AG04450 (cell line): ENCODE measurements around the gene PSMB11. TPM values are rescaled to one million over a fixed set of nuclear protein-coding genes. Genes with fewer than 3 reads are reported as not detected.

Experiments
- CTCF ChIA-PET: fragments of 300-600, 350-600 bp; formaldehyde crosslinking; extraction: SDS; loops from one replicate; lab custom pipeline; 2022; ENCODE audit warnings: antibody characterized with exemption, inconsistent platforms; lab: Charles Lee
- POLR2A ChIA-PET: fragments of 350-600 bp; formaldehyde crosslinking; extraction: SDS; loops from one replicate; lab custom pipeline; 2021; ENCODE audit warnings: antibody characterized with exemption, inconsistent platforms; lab: Yijun Ruan, JAX
- DNase-seq: peaks from one replicate; pipeline ENCODE4 v3.0.0-alpha.2; 2011; ENCODE audit warnings: low read depth, low spot score
- H3K27ac ChIP-seq: one replicate; pipeline ENCODE4 v1.5.1; 2012; ENCODE audit warnings: low read depth, low read length, control low read depth
- H3K27me3 ChIP-seq: one replicate; pipeline ENCODE4 v1.6.0; 2012; ENCODE audit warnings: low read length; ENCODE audit not compliant: control insufficient read depth, insufficient read depth
- H3K4me3 ChIP-seq: 2 replicates; pipeline ENCODE4 v1.5.1; 2011; ENCODE audit warnings: mild to moderate bottlenecking, low read depth, low read length, control low read depth
- H3K9me3 ChIP-seq: 2 replicates; pipeline ENCODE4 v1.5.1; 2012; ENCODE audit warnings: low read length; ENCODE audit not compliant: control insufficient read depth, insufficient read depth
- polyA plus RNA-seq: library from polyadenylated mRNA; depleted of rRNA; stranded (reverse); fragments of >200 nt; gene quantifications from 2 replicates; pipeline ENCODE4 v1.2.3, GENCODE V29; 2011
- TF ChIP-seq, protein P1 (sequence below): IDR thresholded peaks from 2 replicates; pipeline ENCODE4 v1.5.1; 2011; ENCODE audit warnings: low read depth, low read length, control low read depth, inconsistent platforms

The PSMB11 gene
- polyA plus RNA-seq, 1 experiment: not detected

DNA sequence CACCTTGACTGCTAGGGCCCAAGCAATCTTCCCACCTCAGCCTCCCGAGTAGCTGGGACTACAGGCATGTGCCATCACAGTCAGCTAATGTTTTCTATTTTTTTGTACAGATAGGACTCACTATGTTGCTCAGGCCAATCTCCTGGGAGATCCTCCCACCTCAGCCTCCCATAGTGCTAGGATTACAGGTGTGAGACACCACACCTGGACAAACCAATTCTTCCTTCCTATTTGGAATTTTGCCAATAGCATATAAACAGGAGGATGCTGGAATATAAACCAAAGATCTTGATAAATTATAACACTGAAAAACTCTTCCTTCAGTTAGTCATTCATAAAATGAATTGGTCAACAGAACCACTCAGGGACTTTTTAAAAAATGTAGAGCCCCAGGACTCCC, 44.6 kb downstream of the PSMB11 start:
- H3K27me3 ChIP-seq: no peaks in the 10 kb centered on the region
- no peak overlapping the region for H3K27ac ChIP-seq
- TF ChIP-seq, protein P1, sequence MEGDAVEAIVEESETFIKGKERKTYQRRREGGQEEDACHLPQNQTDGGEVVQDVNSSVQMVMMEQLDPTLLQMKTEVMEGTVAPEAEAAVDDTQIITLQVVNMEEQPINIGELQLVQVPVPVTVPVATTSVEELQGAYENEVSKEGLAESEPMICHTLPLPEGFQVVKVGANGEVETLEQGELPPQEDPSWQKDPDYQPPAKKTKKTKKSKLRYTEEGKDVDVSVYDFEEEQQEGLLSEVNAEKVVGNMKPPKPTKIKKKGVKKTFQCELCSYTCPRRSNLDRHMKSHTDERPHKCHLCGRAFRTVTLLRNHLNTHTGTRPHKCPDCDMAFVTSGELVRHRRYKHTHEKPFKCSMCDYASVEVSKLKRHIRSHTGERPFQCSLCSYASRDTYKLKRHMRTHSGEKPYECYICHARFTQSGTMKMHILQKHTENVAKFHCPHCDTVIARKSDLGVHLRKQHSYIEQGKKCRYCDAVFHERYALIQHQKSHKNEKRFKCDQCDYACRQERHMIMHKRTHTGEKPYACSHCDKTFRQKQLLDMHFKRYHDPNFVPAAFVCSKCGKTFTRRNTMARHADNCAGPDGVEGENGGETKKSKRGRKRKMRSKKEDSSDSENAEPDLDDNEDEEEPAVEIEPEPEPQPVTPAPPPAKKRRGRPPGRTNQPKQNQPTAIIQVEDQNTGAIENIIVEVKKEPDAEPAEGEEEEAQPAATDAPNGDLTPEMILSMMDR: no peak
- ChIA-PET CTCF (interaction anchor here (1.0 to 17.2 kb wide), 4 partner anchors 9 to 29 kb away, joined by 3 to 317 read pairs (median 48); partner anchors contain the start of genes ACIN1 and C14orf119), POLR2A (no interaction called here)
- no peak for DNase-seq
- H3K4me3 ChIP-seq: no peak overlapping the region
- no peaks in the 10 kb centered on the region for H3K9me3 ChIP-seq

DNA sequence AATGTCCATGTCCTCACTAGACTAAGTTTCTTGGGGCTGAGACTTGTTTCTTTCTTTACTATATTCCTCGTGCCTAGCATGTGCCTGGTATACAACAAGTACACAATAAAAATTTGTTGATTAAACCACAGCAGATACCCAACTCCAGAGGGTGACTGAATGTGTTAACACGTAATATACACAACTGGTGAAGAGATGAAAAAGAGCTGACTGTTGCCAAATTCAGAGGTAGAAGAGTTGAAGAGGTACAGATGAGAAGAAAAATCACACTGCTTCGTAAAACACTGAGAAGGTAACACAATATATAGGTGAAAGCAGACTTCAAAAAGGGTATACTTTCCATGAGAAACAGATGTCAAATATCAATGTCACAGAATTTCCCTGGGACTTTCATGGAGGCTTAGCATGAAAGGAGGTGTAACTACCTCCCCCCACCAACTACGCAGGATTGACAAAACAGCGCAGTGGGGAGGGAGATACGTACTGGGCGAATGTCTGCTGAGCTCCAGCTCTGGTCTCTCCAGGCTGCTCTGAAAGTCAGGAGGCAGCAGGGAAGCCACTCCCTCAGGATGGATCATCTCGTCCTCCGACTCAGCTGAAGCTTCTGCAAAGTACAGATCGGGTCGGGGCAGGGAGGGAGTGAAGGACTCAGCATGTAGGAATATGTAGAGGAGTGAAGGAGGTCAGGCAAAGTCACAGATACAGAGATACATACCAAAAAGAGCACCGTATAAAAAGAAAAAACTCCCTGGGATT, 47.7 kb downstream of the PSMB11 start:
- H3K27me3 ChIP-seq: no peaks in the 10 kb centered on the region
- no peak for DNase-seq
- TF ChIP-seq, protein P1: no peak
- H3K4me3 ChIP-seq: no peak overlapping the region
- H3K27ac ChIP-seq: no peak overlapping the region
- no peaks in the 10 kb centered on the region for H3K9me3 ChIP-seq
- ChIA-PET CTCF (interaction anchor here (0.5 to 17.2 kb wide), 6 partner anchors 12 to 65 kb away, joined by 3 to 317 read pairs (median 8); no protein-coding TSS in a partner anchor), POLR2A (no interaction called here)

DNA sequence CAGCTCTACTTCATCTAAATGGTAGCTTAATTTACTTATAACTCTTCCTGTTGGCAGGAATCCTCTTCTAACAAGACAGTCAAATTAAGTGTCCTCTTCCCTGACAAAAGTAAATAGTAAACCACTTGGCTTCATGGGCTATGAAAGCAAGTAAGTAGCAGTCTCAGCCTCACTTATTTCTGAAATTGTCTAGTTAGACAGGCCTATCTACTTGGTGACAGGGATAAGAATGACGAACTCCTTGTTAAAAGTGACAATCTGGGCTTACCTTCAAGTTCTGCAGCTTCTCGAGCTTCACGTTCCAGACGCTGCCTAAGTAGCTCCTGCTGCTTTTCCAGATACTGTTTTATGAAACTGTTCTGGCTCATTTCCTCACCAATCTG, 48.2 kb downstream of the PSMB11 start:
- no peaks in the 10 kb centered on the region for H3K9me3 ChIP-seq
- CTCF ChIA-PET: interaction anchor here (0.8 to 17.2 kb wide), 5 partner anchors 12 to 30 kb away, joined by 3 to 317 read pairs (median 7); no protein-coding TSS in a partner anchor
- POLR2A ChIA-PET: no interaction called here
- H3K27ac ChIP-seq: no peak overlapping the region
- DNase-seq: no peak
- H3K27me3 ChIP-seq: no peaks in the 10 kb centered on the region
- TF ChIP-seq, protein P1: no peak
- no peak overlapping the region for H3K4me3 ChIP-seq

- DNase-seq: no peak
These were observed 49.5 kb downstream of the PSMB11 start for GRCh38 chr14:23091294-23092225.

More at GRCh38 chr14:23091294-23092225, 49.5 kb downstream of the PSMB11 start:
- CTCF ChIA-PET: interaction anchor here (0.8 to 17.2 kb wide), 8 partner anchors 8 to 105 kb away, joined by 3 to 317 read pairs (median 8); no protein-coding TSS in a partner anchor
- POLR2A ChIA-PET: no interaction called here
- no peak overlapping the region for H3K27ac ChIP-seq
- H3K27me3 ChIP-seq: no peaks in the 10 kb centered on the region
- no peaks in the 10 kb centered on the region for H3K9me3 ChIP-seq
- TF ChIP-seq, protein P1: no peak
- H3K4me3 ChIP-seq: no peak overlapping the region
